IMR-90 (cell line): ENCODE results near the gene SDC4. TPM values are rescaled to one million over a fixed set of nuclear protein-coding genes. Genes with fewer than 3 reads are reported as not detected.

Source experiments
- ATAC-seq: fragments of 200-7000 bp; cut with Tn5 transposase; 2 replicates; pipeline ENCODE4 v1.9.1; 2020; ENCODE audit warnings: low read depth, mild to moderate bottlenecking, moderate library complexity
- BruUV-seq: library from RNA; stranded (reverse); fragments of 400-500 nt; replicated peaks from 2 replicates; lab custom pipeline; 2021; lab: Mats Ljungman, UMichigan
- CTCF ChIA-PET: fragments of 300-600 bp; formaldehyde crosslinking; extraction: SDS; loops from one replicate; lab custom pipeline; 2021; ENCODE audit warnings: antibody characterized with exemption; lab: Yijun Ruan, JAX
- POLR2A ChIA-PET: fragments of 300-600 bp; sonication (Branson Sonifier 250); formaldehyde crosslinking; loops from one replicate; lab custom pipeline; 2022; ENCODE audit warnings: antibody characterized with exemption; ENCODE audit not compliant: unreplicated experiment; lab: Charles Lee
- DNase-seq: peaks from one replicate; pipeline ENCODE4 v3.0.0; 2013
- H2AFZ ChIP-seq: replicated peaks from 2 replicates; pipeline ENCODE3; 2013; ENCODE audit warnings: low read length, mild to moderate bottlenecking; ENCODE audit not compliant: poor library complexity
- H2AK5ac ChIP-seq: 2 replicates; pipeline ENCODE4 v1.6.1; 2013; ENCODE audit warnings: low read depth, low read length, inconsistent platforms
- H2AK9ac ChIP-seq: replicated peaks from 2 replicates; pipeline ENCODE3; 2013; ENCODE audit warnings: mild to moderate bottlenecking, low read depth, low read length, moderate library complexity; ENCODE audit not compliant: poor library complexity
- H2BK120ac ChIP-seq: 2 replicates; pipeline ENCODE4 v1.6.1; 2013; ENCODE audit warnings: low read depth, low read length, inconsistent platforms
- H2BK15ac ChIP-seq: 3 replicates; pipeline ENCODE4 v1.6.1; 2013; ENCODE audit warnings: low read depth, low read length, inconsistent platforms
- H2BK20ac ChIP-seq: 2 replicates; pipeline ENCODE4 v1.6.1; 2013; ENCODE audit warnings: low read depth, mild to moderate bottlenecking, inconsistent platforms, low read length, moderate library complexity
- H2BK5ac ChIP-seq: 2 replicates; pipeline ENCODE4 v1.6.1; 2013; ENCODE audit warnings: mild to moderate bottlenecking, low read depth, low read length, inconsistent platforms; ENCODE audit not compliant: poor library complexity, severe bottlenecking
- H3K14ac ChIP-seq: replicated peaks from 2 replicates; pipeline ENCODE4 v1.6.1; 2013; ENCODE audit warnings: low read depth, low read length, inconsistent platforms
- H3K18ac ChIP-seq: 2 replicates; pipeline ENCODE4 v1.6.1; 2013; ENCODE audit warnings: low read depth, low read length, control low read depth
- H3K23ac ChIP-seq: 2 replicates; pipeline ENCODE4 v1.6.1; 2013; ENCODE audit warnings: low read depth, low read length, inconsistent platforms
- H3K27ac ChIP-seq: 2 replicates; pipeline ENCODE4 v1.5.1; 2013; ENCODE audit warnings: mild to moderate bottlenecking, control low read depth, low read length; ENCODE audit not compliant: insufficient read depth
- H3K27me3 ChIP-seq: 2 replicates; pipeline ENCODE4 v1.6.1; 2013; ENCODE audit warnings: low read length; ENCODE audit not compliant: control insufficient read depth, insufficient read depth
- H3K36me3 ChIP-seq: 2 replicates; pipeline ENCODE4 v1.6.1; 2013; ENCODE audit warnings: low read length, mixed read lengths; ENCODE audit not compliant: control insufficient read depth, insufficient read depth
- H3K4ac ChIP-seq: 2 replicates; pipeline ENCODE4 v1.6.1; 2013; ENCODE audit warnings: low read depth, low read length, inconsistent platforms
- H3K4me1 ChIP-seq: 2 replicates; pipeline ENCODE4 v1.6.1; 2013; ENCODE audit warnings: low read length, mixed read lengths; ENCODE audit not compliant: control insufficient read depth, insufficient read depth
- H3K4me2 ChIP-seq: 2 replicates; pipeline ENCODE4 v1.6.1; 2013; ENCODE audit warnings: low read depth, mild to moderate bottlenecking, control low read depth, low read length, moderate library complexity
- H3K4me3 ChIP-seq: 2 replicates; pipeline ENCODE4 v1.5.1; 2013; ENCODE audit warnings: low read depth, mild to moderate bottlenecking, control low read depth, low read length, moderate library complexity; ENCODE audit not compliant: insufficient read depth
- H3K56ac ChIP-seq: 2 replicates; pipeline ENCODE4 v1.6.1; 2013; ENCODE audit warnings: low read length, inconsistent platforms; ENCODE audit not compliant: insufficient read depth; ENCODE audit errors: extremely low read depth
- H3K79me1 ChIP-seq, 2 experiments: 2 replicates each; pipeline ENCODE4 v1.6.1; 2013; ENCODE audit warnings: low read length in 2 of 2, inconsistent platforms in 1 of 2, low read depth in 1 of 2
- H3K9ac ChIP-seq: 2 replicates; pipeline ENCODE4 v1.6.1; 2013; ENCODE audit warnings: low read depth, low read length, control low read depth
- H3K9me1 ChIP-seq: 2 replicates; pipeline ENCODE4 v1.6.1; 2013; ENCODE audit warnings: low read length, inconsistent platforms; ENCODE audit not compliant: insufficient read depth
- H3K9me3 ChIP-seq: 2 replicates; pipeline ENCODE4 v1.6.1; 2013; ENCODE audit warnings: low read length; ENCODE audit not compliant: control insufficient read depth, insufficient read depth
- H4K20me1 ChIP-seq: 2 replicates; pipeline ENCODE4 v1.6.1; 2013; ENCODE audit warnings: low read length, inconsistent platforms; ENCODE audit not compliant: insufficient read depth
- H4K5ac ChIP-seq: 2 replicates; pipeline ENCODE4 v1.6.1; 2013; ENCODE audit warnings: mild to moderate bottlenecking, low read depth, low read length, control low read depth
- H4K8ac ChIP-seq, 2 experiments: 2 replicates each; pipeline ENCODE4 v1.6.1; 2013; ENCODE audit warnings: low read depth in 2 of 2, low read length in 2 of 2, control low read depth in 1 of 2, inconsistent platforms in 1 of 2
- H4K91ac ChIP-seq: 2 replicates; pipeline ENCODE4 v1.6.1; 2013; ENCODE audit warnings: low read depth, low read length, inconsistent platforms; ENCODE audit not compliant: insufficient read depth
- BHLHE40 ChIP-seq: fragments of 150-350 bp; IDR thresholded peaks from 2 replicates; pipeline ENCODE4 v1.6.1; 2016; ENCODE audit warnings: mild to moderate bottlenecking, low read depth, low read length
- CEBPB ChIP-seq: IDR thresholded peaks from 2 replicates; pipeline ENCODE4 v1.6.1; 2012; ENCODE audit warnings: low read depth, low read length, improper control_type of control experiment
- RAD21 ChIP-seq: IDR thresholded peaks from 2 replicates; pipeline ENCODE4 v1.6.1; 2012; ENCODE audit warnings: low read length, improper control_type of control experiment
- RFX5 ChIP-seq: IDR thresholded peaks from 2 replicates; pipeline ENCODE4 v1.8.0; 2012; ENCODE audit warnings: low read depth, mild to moderate bottlenecking, low read length, moderate library complexity
- WGBS, 2 experiments: methylation state at CpG; one replicate each; pipeline versions ENCODE4 v1.1.5 to v1.1.7; 2013; ENCODE audit warnings: missing lambda C conversion rate in 2 of 2; ENCODE audit not compliant: insufficient read length in 1 of 2; ENCODE audit errors: extremely low coverage in 2 of 2; 5-methylcytosine and 5-hydroxymethylcytosine counted together
- dilution Hi-C: fragments of 300-500 bp; cut with HindIII; formaldehyde crosslinking; loops from one replicate; pipeline ENCODE4 v1.14.3; 2018; ENCODE audit warnings: low sequenced_read_pairs; ENCODE audit not compliant: unreplicated experiment
- in situ Hi-C: fragments of 300-500 bp; cut with MboI; formaldehyde crosslinking; loops from 3 replicates; pipeline ENCODE4 v1.14.3; 2019; ENCODE audit warnings: low sequenced_read_pairs, inconsistent platforms, mixed read lengths
- intact Hi-C: fragments of 100-400 bp; cut with micrococcal nuclease; formaldehyde crosslinking; loops from 2 replicates; pipeline ENCODE4 v1.10.0; 2022
- polyA plus RNA-seq, 3 experiments: library from polyadenylated mRNA; depleted of rRNA; stranded (reverse); fragments of >200 nt; gene quantifications; 2 replicates each; pipeline ENCODE4 v1.2.3, GENCODE V29; 2012; ENCODE audit warnings: low replicate concordance in 1 of 3
- total RNA-seq: library from RNA; depleted of rRNA; stranded (reverse); fragments of >200 nt; gene quantifications from 2 replicates; pipeline ENCODE4 v1.2.3, GENCODE V29; 2012
- TF ChIP-seq, protein P1 (sequence below): conservative IDR thresholded peaks from 2 replicates; pipeline ENCODE4 v1.5.1; 2012; ENCODE audit warnings: mild to moderate bottlenecking, low read depth, low read length, improper control_type of control experiment

The SDC4 gene
- total and polyA plus RNA-seq, 2 of the 4 experiments (the other 2 are of a cell fraction), result 203 to 265 TPM

DNA sequence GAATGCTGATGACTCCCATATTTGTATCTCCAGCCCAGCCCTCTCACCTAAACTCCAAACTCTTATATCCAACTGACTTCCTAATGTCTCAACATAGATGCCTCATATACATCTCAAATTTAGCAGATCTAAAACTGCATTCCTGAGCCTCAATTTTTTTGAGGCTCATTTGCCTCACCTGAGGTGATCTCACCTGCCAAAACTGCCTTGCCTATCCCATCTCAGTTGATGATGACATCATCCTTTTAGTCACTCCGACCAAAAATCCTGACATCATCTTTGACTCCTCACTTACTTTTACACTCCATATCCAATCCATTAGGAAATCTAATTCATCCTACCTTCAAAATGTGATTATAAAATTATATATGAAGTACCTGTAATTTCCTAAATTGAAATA is 68.2 kb downstream of the SDC4 start:
- Histone ChIP-seq H2AK5ac (no peak overlapping the region), H4K91ac (no peak overlapping the region), H4K8ac (no peak overlapping the region), H4K20me1 (no peaks in the 10 kb centered on the region), H3K79me1 (no peaks in the 10 kb centered on the region), H3K27me3 (peaks cover 22% of the 10 kb centered on the region), H3K4me3 (no peak overlapping the region), H2AK9ac (no peak overlapping the region), H3K18ac (no peak overlapping the region), H3K4me1 (no peaks in the 10 kb centered on the region), H3K56ac (no peak overlapping the region), H3K9me3 (no peaks in the 10 kb centered on the region), H2BK20ac (no peak overlapping the region), H3K36me3 (no peaks in the 10 kb centered on the region), H3K9ac (no peak overlapping the region), H3K4ac (no peak overlapping the region), H2BK15ac (no peak overlapping the region), H3K27ac (no peak overlapping the region), H3K23ac (no peak overlapping the region), H2BK120ac (no peak overlapping the region), H3K14ac (no peak overlapping the region), H3K4me2 (no peak overlapping the region), H2AFZ (no peak overlapping the region), H4K5ac (no peak overlapping the region), H2BK5ac (no peak overlapping the region), H3K9me1 (no peaks in the 10 kb centered on the region)
- no peak for DNase-seq
- TF ChIP-seq RFX5 (no peak), CEBPB (no peak), BHLHE40 (no peak), RAD21 (no peak)
- TF ChIP-seq, protein P1, sequence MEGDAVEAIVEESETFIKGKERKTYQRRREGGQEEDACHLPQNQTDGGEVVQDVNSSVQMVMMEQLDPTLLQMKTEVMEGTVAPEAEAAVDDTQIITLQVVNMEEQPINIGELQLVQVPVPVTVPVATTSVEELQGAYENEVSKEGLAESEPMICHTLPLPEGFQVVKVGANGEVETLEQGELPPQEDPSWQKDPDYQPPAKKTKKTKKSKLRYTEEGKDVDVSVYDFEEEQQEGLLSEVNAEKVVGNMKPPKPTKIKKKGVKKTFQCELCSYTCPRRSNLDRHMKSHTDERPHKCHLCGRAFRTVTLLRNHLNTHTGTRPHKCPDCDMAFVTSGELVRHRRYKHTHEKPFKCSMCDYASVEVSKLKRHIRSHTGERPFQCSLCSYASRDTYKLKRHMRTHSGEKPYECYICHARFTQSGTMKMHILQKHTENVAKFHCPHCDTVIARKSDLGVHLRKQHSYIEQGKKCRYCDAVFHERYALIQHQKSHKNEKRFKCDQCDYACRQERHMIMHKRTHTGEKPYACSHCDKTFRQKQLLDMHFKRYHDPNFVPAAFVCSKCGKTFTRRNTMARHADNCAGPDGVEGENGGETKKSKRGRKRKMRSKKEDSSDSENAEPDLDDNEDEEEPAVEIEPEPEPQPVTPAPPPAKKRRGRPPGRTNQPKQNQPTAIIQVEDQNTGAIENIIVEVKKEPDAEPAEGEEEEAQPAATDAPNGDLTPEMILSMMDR, result no peak
- BruUV-seq, result no TSS peak
- no CpG with 5 or more reads among the region's 1 CpG for WGBS, 2 experiments
- ChIA-PET POLR2A (no interaction called here), CTCF (interaction anchor here (0.6 kb wide), 1 partner anchor 14 kb away, joined by 4 read pairs; no protein-coding TSS in a partner anchor)
- ATAC-seq, result no peak
- in situ Hi-C loops, result loop anchor here (10.0 to 25.0 kb wide), 2 partner anchors 168 to 265 kb away; partner anchors contain the start of genes KCNS1, WFDC12 and WFDC5
- dilution Hi-C loops, result no loop called here
- intact Hi-C loops, result loop anchor here (10.0 kb wide), 1 partner anchor 155 kb away; the partner anchor contains the start of gene WFDC12
